Nephron (organoid): ENCODE results near the gene PPP3CA.

Source experiments
- H3K27ac Mint-ChIP-seq, 3 experiments: 2 replicates each; pipeline ENCODE4 v1.8.0; 2020; ENCODE audit warnings: mixed read lengths in 3 of 3, mild to moderate bottlenecking in 2 of 3, moderate library complexity in 1 of 3
- H3K27me3 Mint-ChIP-seq: 2 replicates; pipeline ENCODE4 v1.8.0; 2021; ENCODE audit warnings: low read depth, mild to moderate bottlenecking, moderate library complexity, mixed read lengths
- H3K36me3 Mint-ChIP-seq: 2 replicates; pipeline ENCODE4 v1.8.0; 2020; ENCODE audit warnings: low read depth, mixed read lengths
- H3K4me1 Mint-ChIP-seq: 2 replicates; pipeline ENCODE4 v1.8.0; 2020; ENCODE audit warnings: mixed read lengths
- H3K4me3 Mint-ChIP-seq, 3 experiments: 2 replicates each; pipeline ENCODE4 v1.8.0; 2020; ENCODE audit warnings: mild to moderate bottlenecking in 3 of 3, mixed read lengths in 3 of 3, moderate library complexity in 2 of 3
- H3K9me3 Mint-ChIP-seq: 2 replicates; pipeline ENCODE4 v1.8.0; 2020; ENCODE audit warnings: mixed read lengths
- TF ChIP-seq, protein P1 (sequence below), 3 experiments: fragments of 200-600 bp; sonication (generic); IDR thresholded peaks; one replicate each; pipeline ENCODE4 v1.5.0; 2021; ENCODE audit warnings: antibody characterized with exemption in 3 of 3; ENCODE audit not compliant: unreplicated experiment in 3 of 3

The PPP3CA gene

DNA sequence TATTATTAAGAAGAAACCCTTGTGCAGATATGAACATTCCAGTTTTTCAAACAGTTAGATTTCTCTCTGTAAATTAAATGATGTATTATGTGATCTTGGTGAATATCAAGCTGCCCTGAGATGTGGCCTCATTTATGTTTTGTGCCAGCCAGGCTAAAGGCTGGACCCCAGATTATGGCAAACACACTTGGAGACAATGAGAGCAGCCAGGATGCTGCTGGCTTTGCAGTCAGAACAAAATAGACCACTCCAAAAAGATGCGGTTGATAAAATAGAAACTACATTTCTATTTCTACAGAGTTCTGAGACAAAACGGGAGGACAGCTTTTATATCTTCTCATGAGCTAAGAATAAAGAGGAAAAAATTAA, 296.5 kb downstream of the PPP3CA start:
- Mint-ChIP-seq H3K4me1 (peaks cover 15% of the 10 kb centered on the region), H3K36me3 (no peaks in the 10 kb centered on the region), H3K4me3 (no peak overlapping the region), H3K9me3 (no peaks in the 10 kb centered on the region), H3K27ac (no peak overlapping the region), H3K27me3 (no peaks in the 10 kb centered on the region)
- TF ChIP-seq, protein P1, sequence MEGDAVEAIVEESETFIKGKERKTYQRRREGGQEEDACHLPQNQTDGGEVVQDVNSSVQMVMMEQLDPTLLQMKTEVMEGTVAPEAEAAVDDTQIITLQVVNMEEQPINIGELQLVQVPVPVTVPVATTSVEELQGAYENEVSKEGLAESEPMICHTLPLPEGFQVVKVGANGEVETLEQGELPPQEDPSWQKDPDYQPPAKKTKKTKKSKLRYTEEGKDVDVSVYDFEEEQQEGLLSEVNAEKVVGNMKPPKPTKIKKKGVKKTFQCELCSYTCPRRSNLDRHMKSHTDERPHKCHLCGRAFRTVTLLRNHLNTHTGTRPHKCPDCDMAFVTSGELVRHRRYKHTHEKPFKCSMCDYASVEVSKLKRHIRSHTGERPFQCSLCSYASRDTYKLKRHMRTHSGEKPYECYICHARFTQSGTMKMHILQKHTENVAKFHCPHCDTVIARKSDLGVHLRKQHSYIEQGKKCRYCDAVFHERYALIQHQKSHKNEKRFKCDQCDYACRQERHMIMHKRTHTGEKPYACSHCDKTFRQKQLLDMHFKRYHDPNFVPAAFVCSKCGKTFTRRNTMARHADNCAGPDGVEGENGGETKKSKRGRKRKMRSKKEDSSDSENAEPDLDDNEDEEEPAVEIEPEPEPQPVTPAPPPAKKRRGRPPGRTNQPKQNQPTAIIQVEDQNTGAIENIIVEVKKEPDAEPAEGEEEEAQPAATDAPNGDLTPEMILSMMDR (IDR thresholded peaks at IDR 0.05; ENCODE audit: unreplicated experiment in 3 of 3), result no peak

- TF ChIP-seq, protein P1 (IDR thresholded peaks at IDR 0.05; ENCODE audit: unreplicated experiment in 3 of 3), result no peak
- Mint-ChIP-seq H3K27me3 (no peaks in the 10 kb centered on the region), H3K4me3 (no peak overlapping the region), H3K9me3 (no peaks in the 10 kb centered on the region), H3K36me3 (no peaks in the 10 kb centered on the region), H3K27ac (no peak overlapping the region), H3K4me1 (peaks cover 13% of the 10 kb centered on the region)
These were observed 297.1 kb downstream of the PPP3CA start for GRCh38 chr4:101050088-101050836.

- TF ChIP-seq, protein P1 (IDR thresholded peaks at IDR 0.05; ENCODE audit: unreplicated experiment in 3 of 3), result no peak
- Mint-ChIP-seq H3K36me3 (no peaks in the 10 kb centered on the region), H3K9me3 (no peaks in the 10 kb centered on the region), H3K27ac (no peak overlapping the region), H3K27me3 (no peaks in the 10 kb centered on the region), H3K4me1 (peaks cover 8% of the 10 kb centered on the region), H3K4me3 (no peak overlapping the region)
These were observed 297.8 kb downstream of the PPP3CA start for GRCh38 chr4:101049549-101050001.

DNA sequence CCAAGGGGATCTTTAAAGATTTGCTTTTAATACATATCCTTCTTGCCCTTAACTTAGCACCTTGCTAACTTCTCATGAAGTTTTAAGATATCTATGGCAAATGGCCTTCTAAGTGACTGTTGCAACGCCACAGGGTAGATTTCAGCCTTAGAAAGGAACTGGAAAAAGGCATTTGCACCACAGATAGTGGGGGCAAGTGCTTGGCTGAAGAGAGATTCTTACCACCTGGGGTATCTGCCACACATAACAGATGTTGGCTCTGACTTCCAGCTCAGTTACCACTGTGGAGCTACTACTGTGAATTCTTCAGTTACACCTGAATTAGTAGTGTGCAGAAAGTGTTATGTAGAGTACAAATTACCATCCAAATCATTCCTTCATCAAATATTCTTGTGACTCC, 302.6 kb downstream of the PPP3CA start:
- no peaks in the 10 kb centered on the region for H3K27me3 Mint-ChIP-seq
- H3K27ac Mint-ChIP-seq, result no peak overlapping the region
- TF ChIP-seq, protein P1 (IDR thresholded peaks at IDR 0.05; ENCODE audit: unreplicated experiment in 3 of 3), result no peak
- H3K4me3 Mint-ChIP-seq, result no peak overlapping the region
- H3K36me3 Mint-ChIP-seq, result peaks cover 3% of the 10 kb centered on the region
- H3K4me1 Mint-ChIP-seq, result peaks cover 8% of the 10 kb centered on the region
- H3K9me3 Mint-ChIP-seq, result no peaks in the 10 kb centered on the region

GRCh38 chr4:101042847-101043246, 304.5 kb downstream of the PPP3CA start:
- TF ChIP-seq, protein P1 (IDR thresholded peaks at IDR 0.05; ENCODE audit: unreplicated experiment in 3 of 3), result no peak
- Mint-ChIP-seq H3K4me3 (no peak overlapping the region), H3K36me3 (peaks cover 16% of the 10 kb centered on the region), H3K4me1 (peaks cover 5% of the 10 kb centered on the region), H3K27ac (no peak overlapping the region), H3K9me3 (no peaks in the 10 kb centered on the region), H3K27me3 (no peaks in the 10 kb centered on the region)

DNA sequence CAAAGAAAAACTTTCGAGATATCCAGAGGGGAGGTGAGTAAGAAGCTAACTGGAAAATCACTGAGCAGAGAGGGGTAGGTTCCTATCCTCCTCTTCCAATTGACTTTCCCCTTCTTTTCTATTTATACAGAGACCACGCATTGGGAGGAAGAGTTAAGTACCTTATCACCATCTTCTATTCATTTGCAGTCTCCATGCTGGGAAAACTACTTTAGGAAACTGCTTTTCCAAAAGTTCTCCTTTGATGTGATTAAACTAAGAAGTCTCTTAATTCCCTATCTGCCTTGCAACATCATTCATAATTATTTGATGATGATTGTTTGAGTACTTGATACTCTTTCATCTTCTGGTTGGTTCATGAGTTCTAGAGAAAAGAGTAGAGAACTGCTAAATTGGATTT, 306.6 kb downstream of the PPP3CA start:
- peaks cover 5% of the 10 kb centered on the region for H3K4me1 Mint-ChIP-seq
- peaks cover 26% of the 10 kb centered on the region for H3K36me3 Mint-ChIP-seq
- no peaks in the 10 kb centered on the region for H3K27me3 Mint-ChIP-seq
- TF ChIP-seq, protein P1 (IDR thresholded peaks at IDR 0.05; ENCODE audit: unreplicated experiment in 3 of 3), result no peak
- no peak overlapping the region for H3K4me3 Mint-ChIP-seq
- no peak overlapping the region for H3K27ac Mint-ChIP-seq
- H3K9me3 Mint-ChIP-seq, result no peaks in the 10 kb centered on the region
